Smooth muscle cell (in vitro differentiated cells): ENCODE data around the gene GXYLT1. TPM values are rescaled to one million over a fixed set of nuclear protein-coding genes. Genes with fewer than 3 reads are reported as not detected.

Source experiments
- DNase-seq: peaks from one replicate; lab custom pipeline; 2025; ENCODE audit not compliant: unreplicated experiment; lab: John Stamatoyannopoulos, UW
- H2AFZ ChIP-seq: fragments of 200-600 bp; sonication (generic); 2 replicates; pipeline ENCODE4 v1.6.0; 2016; ENCODE audit warnings: antibody characterized with exemption, low read depth, mild to moderate bottlenecking
- H3F3A ChIP-seq: fragments of 200-600 bp; sonication (generic); 2 replicates; pipeline ENCODE4 v1.6.0; 2017; ENCODE audit warnings: antibody characterized with exemption, low read depth
- H3K27ac ChIP-seq: fragments of 200-600 bp; sonication (generic); 2 replicates; pipeline ENCODE4 v1.5.1; 2016; ENCODE audit warnings: low read depth, mild to moderate bottlenecking
- H3K27me3 ChIP-seq: fragments of 200-600 bp; sonication (generic); 2 replicates; pipeline ENCODE4 v1.6.1; 2016; ENCODE audit warnings: low read depth, mild to moderate bottlenecking
- H3K36me3 ChIP-seq: fragments of 200-600 bp; sonication (generic); 2 replicates; pipeline ENCODE4 v1.5.1; 2016; ENCODE audit warnings: low read depth
- H3K4me1 ChIP-seq: fragments of 200-600 bp; sonication (generic); 2 replicates; pipeline ENCODE4 v1.5.1; 2016; ENCODE audit warnings: low read depth
- H3K4me2 ChIP-seq: fragments of 200-600 bp; sonication (generic); 2 replicates; pipeline ENCODE4 v1.6.0; 2016; ENCODE audit warnings: mild to moderate bottlenecking
- H3K4me3 ChIP-seq: fragments of 200-600 bp; sonication (generic); 2 replicates; pipeline ENCODE4 v1.5.1; 2016; ENCODE audit warnings: mild to moderate bottlenecking
- H3K79me2 ChIP-seq: fragments of 200-600 bp; sonication (generic); 2 replicates; pipeline ENCODE4 v1.6.0; 2016; ENCODE audit warnings: low read depth, mild to moderate bottlenecking
- H3K9ac ChIP-seq: fragments of 200-600 bp; sonication (generic); 2 replicates; pipeline ENCODE4 v1.6.0; 2016; ENCODE audit warnings: low read depth
- H3K9me3 ChIP-seq: fragments of 200-600 bp; sonication (generic); replicated peaks from 2 replicates; pipeline ENCODE4 v1.5.1; 2016; ENCODE audit warnings: low read depth
- H4K20me1 ChIP-seq: fragments of 200-600 bp; sonication (generic); 2 replicates; pipeline ENCODE4 v1.6.0; 2016; ENCODE audit warnings: low read depth
- WGBS: methylation state at CpG from one replicate; pipeline ENCODE4 v1.1.7; 2016; ENCODE audit warnings: low lambda C conversion rate; 5-methylcytosine and 5-hydroxymethylcytosine counted together
- polyA plus RNA-seq: library from polyadenylated mRNA; unstranded; fragments of >200 nt; fragmentation: Nextera tagmentation; extraction: Ambion mirVana; gene quantifications from 2 replicates; pipeline ENCODE4 v1.2.1, GENCODE V29; 2016
- total RNA-seq: library from RNA; depleted of rRNA; stranded (reverse); fragments of >200 nt; gene quantifications from 2 replicates; pipeline ENCODE4 v1.2.3, GENCODE V29; 2014
- TF ChIP-seq, protein P1 (sequence below): fragments of 200-600 bp; sonication (generic); IDR thresholded peaks from 2 replicates; pipeline ENCODE4 v1.5.1; 2017; ENCODE audit warnings: borderline replicate concordance, mild to moderate bottlenecking, antibody characterized with exemption; ENCODE audit not compliant: insufficient read depth, poor library complexity, severe bottlenecking

The GXYLT1 gene
- total and polyA plus RNA-seq, 2 experiments from 2014 or later: 10.7 to 20.6 TPM

DNA sequence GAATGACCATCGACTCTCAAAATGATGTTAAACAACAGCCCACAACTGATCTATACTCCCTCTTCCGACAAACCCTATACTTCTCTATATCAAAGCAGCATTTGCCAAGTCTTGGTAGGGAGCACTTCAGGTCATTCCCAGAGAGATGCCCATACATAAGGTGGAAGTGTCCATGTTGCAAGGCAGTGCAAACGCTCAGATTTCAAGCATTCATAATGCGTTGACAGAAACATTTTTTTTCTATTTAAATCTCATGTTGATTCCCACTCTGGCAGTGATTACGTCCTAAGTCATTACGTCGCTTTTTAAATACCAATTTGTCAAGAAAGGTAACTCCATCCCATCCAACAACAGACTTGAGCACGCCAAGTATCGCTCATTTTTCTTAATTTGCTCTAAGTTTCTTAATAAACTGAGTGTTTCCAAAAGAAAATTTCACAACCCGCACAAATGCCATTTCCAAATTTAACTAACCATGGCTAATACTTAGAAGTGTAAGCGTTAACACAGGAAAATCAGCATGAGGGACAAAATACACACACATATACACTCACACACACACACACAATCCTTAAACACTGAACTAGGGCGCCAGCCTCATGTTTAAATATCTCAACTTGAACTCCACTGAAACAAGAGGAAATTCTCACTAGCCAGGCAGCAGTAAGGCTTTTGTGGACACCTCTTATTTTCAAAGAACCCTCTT, 1.1 kb downstream of the GXYLT1 start:
- Histone ChIP-seq H3K79me2 (peaks cover 53% of the 10 kb centered on the region), H3K9ac (peak overlapping the region; percentile 65), H3K9me3 (no peaks in the 10 kb centered on the region), H3K36me3 (no peaks in the 10 kb centered on the region), H3K4me1 (peaks cover 21% of the 10 kb centered on the region), H4K20me1 (peaks cover 46% of the 10 kb centered on the region), H3K27ac (peak overlapping the region; percentile 14), H3F3A (peaks cover 4% of the 10 kb centered on the region), H2AFZ (peak overlapping the region; percentile 76), H3K4me2 (peak overlapping the region; percentile 95), H3K4me3 (peak overlapping the region; percentile 76), H3K27me3 (no peaks in the 10 kb centered on the region)
- TF ChIP-seq, protein P1, sequence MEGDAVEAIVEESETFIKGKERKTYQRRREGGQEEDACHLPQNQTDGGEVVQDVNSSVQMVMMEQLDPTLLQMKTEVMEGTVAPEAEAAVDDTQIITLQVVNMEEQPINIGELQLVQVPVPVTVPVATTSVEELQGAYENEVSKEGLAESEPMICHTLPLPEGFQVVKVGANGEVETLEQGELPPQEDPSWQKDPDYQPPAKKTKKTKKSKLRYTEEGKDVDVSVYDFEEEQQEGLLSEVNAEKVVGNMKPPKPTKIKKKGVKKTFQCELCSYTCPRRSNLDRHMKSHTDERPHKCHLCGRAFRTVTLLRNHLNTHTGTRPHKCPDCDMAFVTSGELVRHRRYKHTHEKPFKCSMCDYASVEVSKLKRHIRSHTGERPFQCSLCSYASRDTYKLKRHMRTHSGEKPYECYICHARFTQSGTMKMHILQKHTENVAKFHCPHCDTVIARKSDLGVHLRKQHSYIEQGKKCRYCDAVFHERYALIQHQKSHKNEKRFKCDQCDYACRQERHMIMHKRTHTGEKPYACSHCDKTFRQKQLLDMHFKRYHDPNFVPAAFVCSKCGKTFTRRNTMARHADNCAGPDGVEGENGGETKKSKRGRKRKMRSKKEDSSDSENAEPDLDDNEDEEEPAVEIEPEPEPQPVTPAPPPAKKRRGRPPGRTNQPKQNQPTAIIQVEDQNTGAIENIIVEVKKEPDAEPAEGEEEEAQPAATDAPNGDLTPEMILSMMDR: no peak
- no peak for DNase-seq
- 19% methylated on average over 12 of the region's 12 CpGs for WGBS

DNA sequence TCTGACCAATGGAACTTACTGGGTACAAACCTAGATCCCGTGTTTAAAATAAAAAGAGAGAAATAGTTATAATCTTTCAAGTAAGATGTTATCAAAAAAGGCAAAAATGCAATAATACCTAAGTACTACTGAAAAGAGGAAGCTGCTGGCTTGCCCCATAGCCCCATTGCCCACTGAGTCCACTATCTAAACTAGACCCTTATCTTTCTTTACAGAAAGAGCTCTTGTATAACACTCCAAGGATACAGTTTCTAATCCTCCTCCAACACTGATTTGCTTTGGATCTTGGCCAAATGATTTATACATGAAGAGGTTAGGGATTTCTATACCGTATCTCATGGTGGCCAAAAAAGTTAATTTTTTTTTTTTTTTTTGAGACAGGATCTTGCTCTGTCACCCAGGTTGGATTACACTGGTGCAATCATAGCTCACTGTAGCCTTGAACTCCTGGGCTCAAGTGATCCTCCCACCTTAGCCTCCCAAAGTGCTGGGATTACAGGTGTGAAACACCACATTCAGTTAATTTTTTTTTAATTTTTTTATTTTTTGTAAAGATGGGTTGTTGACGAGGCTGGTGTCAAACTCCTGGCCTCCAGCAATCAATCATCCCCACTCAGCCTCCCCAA, 2.6 kb downstream of the GXYLT1 start:
- DNase-seq: no peak
- H3K36me3 ChIP-seq: no peaks in the 10 kb centered on the region
- H3K9me3 ChIP-seq: no peaks in the 10 kb centered on the region
- H3K4me2 ChIP-seq: peak overlapping the region; percentile 95
- peaks cover 68% of the 10 kb centered on the region for H3K79me2 ChIP-seq
- no peaks in the 10 kb centered on the region for H3K27me3 ChIP-seq
- TF ChIP-seq, protein P1: no peak
- no peak overlapping the region for H3K4me3 ChIP-seq
- peaks cover 58% of the 10 kb centered on the region for H4K20me1 ChIP-seq
- no peak overlapping the region for H3K9ac ChIP-seq
- H3K27ac ChIP-seq: no peak overlapping the region
- 91% methylated on average over 3 of the region's 3 CpGs for WGBS
- peaks cover 21% of the 10 kb centered on the region for H3K4me1 ChIP-seq
- H3F3A ChIP-seq: peaks cover 4% of the 10 kb centered on the region
- no peak overlapping the region for H2AFZ ChIP-seq

DNA sequence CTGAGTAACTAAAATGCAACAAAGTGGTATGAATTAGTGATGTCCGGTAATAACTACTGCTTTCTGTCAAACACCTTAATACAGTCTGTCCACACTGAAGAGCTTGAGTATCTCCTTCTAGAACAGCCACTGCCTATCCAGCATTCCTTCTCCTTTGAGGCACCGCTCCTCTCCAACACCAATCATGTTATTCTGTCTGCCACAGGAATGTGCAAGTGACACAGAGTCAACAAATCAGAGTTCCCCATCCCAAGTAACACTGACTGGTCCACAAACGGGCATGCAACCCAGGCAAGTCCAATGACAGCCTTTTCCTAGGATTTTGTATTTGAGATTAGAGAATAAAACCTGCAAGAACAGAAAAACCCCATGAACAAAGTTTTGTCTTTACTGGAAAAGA, 3.8 kb downstream of the GXYLT1 start:
- H3K9me3 ChIP-seq: no peaks in the 10 kb centered on the region
- no peak overlapping the region for H3K9ac ChIP-seq
- no peaks in the 10 kb centered on the region for H3K36me3 ChIP-seq
- no peak overlapping the region for H3K27ac ChIP-seq
- peaks cover 4% of the 10 kb centered on the region for H3F3A ChIP-seq
- no peak overlapping the region for H3K4me2 ChIP-seq
- no peak for DNase-seq
- H2AFZ ChIP-seq: no peak overlapping the region
- H3K79me2 ChIP-seq: peaks cover 80% of the 10 kb centered on the region
- H3K27me3 ChIP-seq: no peaks in the 10 kb centered on the region
- TF ChIP-seq, protein P1: no peak
- H3K4me1 ChIP-seq: peaks cover 20% of the 10 kb centered on the region
- H4K20me1 ChIP-seq: peaks cover 65% of the 10 kb centered on the region
- 47% methylated on average over 3 of the region's 3 CpGs for WGBS
- H3K4me3 ChIP-seq: no peak overlapping the region
